Neural cell (in vitro differentiated cells): ENCODE measurements around the gene ZDHHC14. TPM values are rescaled to one million over a fixed set of nuclear protein-coding genes. Genes with fewer than 3 reads are reported as not detected.

Experiments
- H2AFZ ChIP-seq: fragments of 200-600, 300-800 bp; sonication (generic), shearing (Covaris generic); 2 replicates; pipeline ENCODE4 v1.6.0; 2014; ENCODE audit warnings: low read depth, mild to moderate bottlenecking, antibody characterized with exemption, low read length, moderate library complexity
- H3F3A ChIP-seq: fragments of 200-600 bp; shearing (Covaris generic); 2 replicates; pipeline ENCODE4 v1.6.1; 2016; ENCODE audit warnings: mild to moderate bottlenecking, moderate library complexity, mixed read lengths, antibody characterized with exemption, low read length; ENCODE audit not compliant: insufficient read depth, poor library complexity, severe bottlenecking
- H3K27ac ChIP-seq: fragments of 200-600, 300-800 bp; sonication (generic), shearing (Covaris generic); 2 replicates; pipeline ENCODE4 v1.5.1; 2014; ENCODE audit warnings: mild to moderate bottlenecking, low read length, moderate library complexity
- H3K27me3 ChIP-seq: fragments of 300-800, 200-600 bp; sonication (generic), shearing (Covaris generic); 2 replicates; pipeline ENCODE4 v1.6.0; 2014; ENCODE audit warnings: mild to moderate bottlenecking, low read depth, low read length, moderate library complexity; ENCODE audit not compliant: insufficient read depth
- H3K36me3 ChIP-seq: fragments of 300-800, 200-600 bp; sonication (generic), shearing (Covaris generic); 2 replicates; pipeline ENCODE4 v1.5.1; 2014; ENCODE audit warnings: mild to moderate bottlenecking, antibody characterized with exemption, low read length, moderate library complexity; ENCODE audit not compliant: insufficient read depth
- H3K4me2 ChIP-seq: fragments of 300-800, 200-600 bp; sonication (generic), shearing (Covaris generic); 2 replicates; pipeline ENCODE4 v1.6.0; 2014; ENCODE audit warnings: mild to moderate bottlenecking, low read length
- H3K4me3 ChIP-seq: fragments of 300-800, 200-600 bp; sonication (generic), shearing (Covaris generic); 2 replicates; pipeline ENCODE4 v1.5.1; 2014; ENCODE audit warnings: mild to moderate bottlenecking, low read length, moderate library complexity
- H3K79me2 ChIP-seq: fragments of 200-600 bp; shearing (Covaris generic); replicated peaks from 2 replicates; pipeline ENCODE4 v1.6.0; 2014; ENCODE audit warnings: mild to moderate bottlenecking, low read length, moderate library complexity; ENCODE audit not compliant: insufficient read depth
- H3K9ac ChIP-seq: fragments of 300-800, 200-600 bp; sonication (generic), shearing (Covaris generic); 2 replicates; pipeline ENCODE4 v1.6.1; 2016; ENCODE audit warnings: mild to moderate bottlenecking, low read length, mixed read lengths
- H3K9me2 ChIP-seq: fragments of 200-600 bp; shearing (Covaris generic); 2 replicates; pipeline ENCODE4 v1.6.1; 2016; ENCODE audit warnings: mild to moderate bottlenecking, low read length, mixed read lengths; ENCODE audit not compliant: insufficient read depth
- H3K9me3 ChIP-seq: fragments of 200-600, 300-800 bp; sonication (generic), shearing (Covaris generic); 2 replicates; pipeline ENCODE4 v1.6.1; 2016; ENCODE audit warnings: mild to moderate bottlenecking, mixed run types, low read length, moderate library complexity, mixed read lengths
- H4K20me1 ChIP-seq: fragments of 200-600 bp; shearing (Covaris generic); 2 replicates; pipeline ENCODE4 v1.6.1; 2016; ENCODE audit warnings: mild to moderate bottlenecking, mixed run types; ENCODE audit not compliant: insufficient read depth
- EP300 ChIP-seq: fragments of 450-650 bp; conservative IDR thresholded peaks from 2 replicates; pipeline ENCODE4 v1.6.1; 2014; ENCODE audit warnings: antibody characterized with exemption, mild to moderate bottlenecking, moderate library complexity; ENCODE audit not compliant: poor library complexity, severe bottlenecking
- EZH2 ChIP-seq: fragments of 200-600, 300-800 bp; shearing (Covaris generic), sonication (generic); IDR thresholded peaks from 2 replicates; pipeline ENCODE4 v1.6.1; 2014; ENCODE audit warnings: antibody characterized with exemption, low read length, borderline replicate concordance, mild to moderate bottlenecking; ENCODE audit not compliant: insufficient read depth, poor library complexity, severe bottlenecking
- MXI1 ChIP-seq: fragments of 450-650 bp; conservative IDR thresholded peaks from 2 replicates; pipeline ENCODE4 v1.6.1; 2014; ENCODE audit warnings: antibody characterized with exemption, mild to moderate bottlenecking; ENCODE audit not compliant: poor library complexity, severe bottlenecking
- POLR2AphosphoS5 ChIP-seq: IDR thresholded peaks from 2 replicates; pipeline ENCODE4 v1.6.1; 2012
- RAD21 ChIP-seq: fragments of 450-650 bp; conservative IDR thresholded peaks from 2 replicates; pipeline ENCODE4 v1.6.1; 2014; ENCODE audit warnings: antibody characterized with exemption, mild to moderate bottlenecking, moderate library complexity
- SMC3 ChIP-seq: fragments of 450-650 bp; conservative IDR thresholded peaks from 2 replicates; pipeline ENCODE4 v1.6.1; 2014; ENCODE audit warnings: antibody characterized with exemption, mild to moderate bottlenecking, moderate library complexity; ENCODE audit not compliant: poor library complexity
- TAF1 ChIP-seq: IDR thresholded peaks from 2 replicates; pipeline ENCODE4 v1.6.1; 2012; ENCODE audit warnings: low read depth
- polyA plus RNA-seq: library from polyadenylated mRNA; depleted of rRNA; stranded (reverse); fragments of >200 nt; gene quantifications from 2 replicates; pipeline ENCODE4 v1.2.3, GENCODE V29; 2014
- TF ChIP-seq, protein P1 (sequence below): fragments of 450-650 bp; IDR thresholded peaks from 2 replicates; pipeline ENCODE4 v1.5.1; 2014; ENCODE audit warnings: antibody characterized with exemption, mild to moderate bottlenecking, moderate library complexity; ENCODE audit not compliant: poor library complexity, severe bottlenecking
- TF ChIP-seq, protein P2 (sequence below): IDR thresholded peaks from 2 replicates; pipeline ENCODE4 v1.6.1; 2012; ENCODE audit warnings: borderline replicate concordance

Gene ZDHHC14
- polyA plus RNA-seq, 1 donor from 2014 or later = 4.1 TPM

DNA sequence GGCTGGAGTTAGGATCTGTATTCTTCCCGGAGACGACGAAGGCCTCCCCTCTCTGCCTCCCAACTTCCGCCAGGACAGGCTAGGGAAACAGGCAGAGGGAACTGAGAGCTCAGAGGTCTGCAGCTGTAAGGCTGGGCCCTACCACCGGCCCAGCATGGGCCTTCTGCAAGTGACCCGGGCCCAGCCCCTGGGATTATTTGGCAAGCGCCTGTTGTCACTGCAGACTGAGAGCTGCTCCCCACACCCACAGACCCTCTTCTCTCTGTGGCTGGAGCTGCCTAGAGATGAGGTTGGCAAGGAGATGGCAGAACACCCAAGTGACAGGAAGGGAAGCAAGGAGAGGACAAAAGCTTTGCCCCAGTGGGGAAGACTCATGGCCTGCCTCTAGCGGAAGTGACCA lies 212.6 kb downstream of the ZDHHC14 start:
- Histone ChIP-seq H3F3A (no peaks in the 10 kb centered on the region), H3K27me3 (no peaks in the 10 kb centered on the region), H3K9me2 (no peaks in the 10 kb centered on the region), H3K36me3 (no peaks in the 10 kb centered on the region), H3K4me3 (no peak overlapping the region), H3K27ac (no peak overlapping the region), H3K4me2 (no peak overlapping the region), H4K20me1 (no peaks in the 10 kb centered on the region), H3K79me2 (no peaks in the 10 kb centered on the region), H3K9me3 (no peaks in the 10 kb centered on the region), H2AFZ (no peak overlapping the region), H3K9ac (no peak overlapping the region)
- no peak for TF ChIP-seq POLR2AphosphoS5
- TF ChIP-seq EZH2 = no peak
- TF ChIP-seq MXI1 = no peak
- no peak for TF ChIP-seq TAF1
- no peak for TF ChIP-seq SMC3
- TF ChIP-seq, protein P1, sequence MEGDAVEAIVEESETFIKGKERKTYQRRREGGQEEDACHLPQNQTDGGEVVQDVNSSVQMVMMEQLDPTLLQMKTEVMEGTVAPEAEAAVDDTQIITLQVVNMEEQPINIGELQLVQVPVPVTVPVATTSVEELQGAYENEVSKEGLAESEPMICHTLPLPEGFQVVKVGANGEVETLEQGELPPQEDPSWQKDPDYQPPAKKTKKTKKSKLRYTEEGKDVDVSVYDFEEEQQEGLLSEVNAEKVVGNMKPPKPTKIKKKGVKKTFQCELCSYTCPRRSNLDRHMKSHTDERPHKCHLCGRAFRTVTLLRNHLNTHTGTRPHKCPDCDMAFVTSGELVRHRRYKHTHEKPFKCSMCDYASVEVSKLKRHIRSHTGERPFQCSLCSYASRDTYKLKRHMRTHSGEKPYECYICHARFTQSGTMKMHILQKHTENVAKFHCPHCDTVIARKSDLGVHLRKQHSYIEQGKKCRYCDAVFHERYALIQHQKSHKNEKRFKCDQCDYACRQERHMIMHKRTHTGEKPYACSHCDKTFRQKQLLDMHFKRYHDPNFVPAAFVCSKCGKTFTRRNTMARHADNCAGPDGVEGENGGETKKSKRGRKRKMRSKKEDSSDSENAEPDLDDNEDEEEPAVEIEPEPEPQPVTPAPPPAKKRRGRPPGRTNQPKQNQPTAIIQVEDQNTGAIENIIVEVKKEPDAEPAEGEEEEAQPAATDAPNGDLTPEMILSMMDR = no peak
- TF ChIP-seq, protein P2, sequence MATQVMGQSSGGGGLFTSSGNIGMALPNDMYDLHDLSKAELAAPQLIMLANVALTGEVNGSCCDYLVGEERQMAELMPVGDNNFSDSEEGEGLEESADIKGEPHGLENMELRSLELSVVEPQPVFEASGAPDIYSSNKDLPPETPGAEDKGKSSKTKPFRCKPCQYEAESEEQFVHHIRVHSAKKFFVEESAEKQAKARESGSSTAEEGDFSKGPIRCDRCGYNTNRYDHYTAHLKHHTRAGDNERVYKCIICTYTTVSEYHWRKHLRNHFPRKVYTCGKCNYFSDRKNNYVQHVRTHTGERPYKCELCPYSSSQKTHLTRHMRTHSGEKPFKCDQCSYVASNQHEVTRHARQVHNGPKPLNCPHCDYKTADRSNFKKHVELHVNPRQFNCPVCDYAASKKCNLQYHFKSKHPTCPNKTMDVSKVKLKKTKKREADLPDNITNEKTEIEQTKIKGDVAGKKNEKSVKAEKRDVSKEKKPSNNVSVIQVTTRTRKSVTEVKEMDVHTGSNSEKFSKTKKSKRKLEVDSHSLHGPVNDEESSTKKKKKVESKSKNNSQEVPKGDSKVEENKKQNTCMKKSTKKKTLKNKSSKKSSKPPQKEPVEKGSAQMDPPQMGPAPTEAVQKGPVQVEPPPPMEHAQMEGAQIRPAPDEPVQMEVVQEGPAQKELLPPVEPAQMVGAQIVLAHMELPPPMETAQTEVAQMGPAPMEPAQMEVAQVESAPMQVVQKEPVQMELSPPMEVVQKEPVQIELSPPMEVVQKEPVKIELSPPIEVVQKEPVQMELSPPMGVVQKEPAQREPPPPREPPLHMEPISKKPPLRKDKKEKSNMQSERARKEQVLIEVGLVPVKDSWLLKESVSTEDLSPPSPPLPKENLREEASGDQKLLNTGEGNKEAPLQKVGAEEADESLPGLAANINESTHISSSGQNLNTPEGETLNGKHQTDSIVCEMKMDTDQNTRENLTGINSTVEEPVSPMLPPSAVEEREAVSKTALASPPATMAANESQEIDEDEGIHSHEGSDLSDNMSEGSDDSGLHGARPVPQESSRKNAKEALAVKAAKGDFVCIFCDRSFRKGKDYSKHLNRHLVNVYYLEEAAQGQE = no peak
- no peak for TF ChIP-seq EP300
- TF ChIP-seq RAD21 = no peak

DNA sequence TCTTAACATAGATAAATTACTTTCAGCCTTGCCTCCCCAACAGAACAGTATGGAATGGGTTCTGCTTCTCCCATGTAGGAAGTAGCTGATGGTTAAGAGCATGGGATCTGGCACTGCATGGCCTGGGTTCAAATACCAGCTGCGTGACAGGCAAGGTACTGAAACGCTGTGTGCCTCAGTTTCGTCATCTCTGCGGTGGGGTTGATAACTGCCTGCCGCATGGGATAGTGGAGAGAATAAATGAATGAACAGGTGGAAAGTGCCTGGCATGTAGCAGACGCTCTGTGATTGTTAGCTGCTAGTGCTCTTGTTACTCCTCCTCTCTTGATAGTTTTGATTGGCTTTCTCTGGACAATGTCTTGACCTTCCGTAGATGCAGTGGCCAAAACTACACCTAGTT lies 213.3 kb downstream of the ZDHHC14 start:
- Histone ChIP-seq H3K79me2 (no peaks in the 10 kb centered on the region), H3F3A (no peaks in the 10 kb centered on the region), H3K4me3 (no peak overlapping the region), H3K27ac (no peak overlapping the region), H2AFZ (no peak overlapping the region), H4K20me1 (no peaks in the 10 kb centered on the region), H3K9me3 (no peaks in the 10 kb centered on the region), H3K9me2 (no peaks in the 10 kb centered on the region), H3K27me3 (no peaks in the 10 kb centered on the region), H3K9ac (no peak overlapping the region), H3K36me3 (no peaks in the 10 kb centered on the region), H3K4me2 (no peak overlapping the region)
- TF ChIP-seq EZH2 (no peak), MXI1 (no peak), SMC3 (no peak), RAD21 (no peak), TAF1 (no peak), POLR2AphosphoS5 (no peak), EP300 (no peak)
- TF ChIP-seq, protein P1 = no peak
- TF ChIP-seq, protein P2 = no peak
